Colonic mucosa (tissue), 4 donors: ENCODE measurements around the gene C2orf72. TPM values are rescaled to one million over a fixed set of nuclear protein-coding genes. Genes with fewer than 3 reads are reported as not detected.

Experiments used
- DNase-seq: peaks from one replicate; pipeline ENCODE4 v3.0.0-alpha.2; 2020
- H3K27ac ChIP-seq: fragments of 200-600 bp; one replicate; pipeline ENCODE4 v1.8.0; 2021
- H3K27me3 ChIP-seq: fragments of 200-600 bp; one replicate; pipeline ENCODE4 v1.8.0; 2021
- H3K36me3 ChIP-seq: fragments of 200-600 bp; one replicate; pipeline ENCODE4 v1.8.0; 2021
- H3K4me1 ChIP-seq: fragments of 200-600 bp; one replicate; pipeline ENCODE4 v1.8.0; 2021; ENCODE audit warnings: mild to moderate bottlenecking
- H3K4me3 ChIP-seq: fragments of 200-600 bp; one replicate; pipeline ENCODE4 v1.8.0; 2021
- H3K9ac ChIP-seq, 2 donors: one replicate each; pipeline ENCODE4 v1.7.0; 2013; ENCODE audit warnings: control low read depth in 2 of 2, low read depth in 2 of 2, low read length in 2 of 2
- H3K9me3 ChIP-seq: fragments of 200-600 bp; one replicate; pipeline ENCODE4 v1.8.0; 2021
- CTCF ChIP-seq: fragments of 200-600 bp; IDR thresholded peaks from one replicate; pipeline ENCODE4 v1.8.0; 2022; ENCODE audit warnings: antibody characterized with exemption, mild to moderate bottlenecking
- intact Hi-C: fragments of 100-400 bp; cut with DNase I; formaldehyde crosslinking; loops from one replicate; pipeline ENCODE4 v1.14.1; 2022
- total RNA-seq, 2 donors: library from RNA; stranded (reverse); fragmentation: NEBNext Ultra II Directional in 1 of 2; extraction: Animal tissue kit (Norgen Biotek cat#: 25700) in 1 of 2; gene quantifications; one replicate each; pipeline ENCODE4 v1.2.1, GENCODE V29; 2021
- donor health status: healthy.
- donor health status: DM: no; HTN: no; CAD: no.
- donor health status: DM: no; HTN: no; CAD: no.

The C2orf72 gene
- total RNA-seq, 2 donors from 2014 or later: 44.5 to 82.5 TPM

DNA sequence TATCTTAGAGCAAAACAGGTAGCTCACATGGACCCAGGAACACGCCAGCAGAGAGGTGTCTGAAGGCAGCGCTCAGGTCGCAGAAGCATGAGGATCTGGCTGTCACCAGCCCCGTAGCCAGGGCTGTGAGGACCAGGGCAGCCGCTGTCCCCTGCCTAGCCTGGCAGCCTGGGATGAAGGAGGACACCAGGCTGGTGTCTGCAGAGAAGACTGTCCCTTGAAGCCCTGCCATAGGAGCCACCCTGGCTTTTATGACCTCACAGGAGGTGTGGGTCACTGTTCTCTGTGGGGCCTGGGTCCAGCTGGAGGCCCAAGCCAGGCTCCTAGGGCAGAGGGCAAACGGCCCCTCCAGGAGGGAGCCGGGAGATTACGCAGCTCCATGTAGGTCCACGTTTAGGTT is 41.5 kb upstream of the C2orf72 start, which contains the start of gene SPATA3:
SPATA3 (plus strand) TSS at position 301 of the 400 bp plus-strand sequence. CDS start 113 bp downstream, outside the sequence.
- Histone ChIP-seq H3K27ac (no peak within 1 kb of the TSS), H3K9ac (no peak within 1 kb of the TSS), H3K36me3 (no peaks in the 10 kb centered on the region), H3K4me3 (no peak within 1 kb of the TSS), H3K9me3 (no peaks in the 10 kb centered on the region), H3K27me3 (no peaks in the 10 kb centered on the region), H3K4me1 (no peaks in the 10 kb centered on the region)
- no peak for TF ChIP-seq CTCF
- intact Hi-C loops: no loop called here
- no peak for DNase-seq

GRCh38 chr2:230996661-230997060 is 40.7 kb upstream of the C2orf72 start:
- H3K9me3 ChIP-seq: no peaks in the 10 kb centered on the region
- H3K4me1 ChIP-seq: no peaks in the 10 kb centered on the region
- H3K27ac ChIP-seq: no peak overlapping the region
- H3K9ac ChIP-seq: no peak overlapping the region
- H3K27me3 ChIP-seq: no peaks in the 10 kb centered on the region
- no peak for DNase-seq
- intact Hi-C loops: no loop called here
- H3K36me3 ChIP-seq: no peaks in the 10 kb centered on the region
- TF ChIP-seq CTCF: no peak
- H3K4me3 ChIP-seq: no peak overlapping the region

DNA sequence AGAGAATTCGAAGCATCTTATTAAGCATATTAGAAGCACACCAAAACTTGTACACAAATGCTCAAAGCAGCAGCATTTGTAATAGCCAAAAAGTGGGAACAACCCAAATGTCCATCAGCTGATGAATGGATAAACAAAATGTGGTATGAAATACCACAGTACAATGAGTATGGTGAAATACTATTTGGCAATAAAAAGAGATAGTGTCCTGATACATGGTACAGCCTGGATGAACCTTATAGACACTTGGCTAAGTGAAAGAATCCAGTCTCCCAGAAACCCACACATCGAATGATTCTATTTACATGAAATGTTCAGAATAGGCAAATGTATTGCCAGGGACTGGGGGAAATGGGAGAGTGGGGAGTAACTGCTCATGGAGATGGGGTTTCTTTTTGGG is 38.4 kb upstream of the C2orf72 start:
- Histone ChIP-seq H3K4me1 (no peaks in the 10 kb centered on the region), H3K36me3 (no peaks in the 10 kb centered on the region), H3K9ac (no peak overlapping the region), H3K27me3 (no peaks in the 10 kb centered on the region), H3K4me3 (no peak overlapping the region), H3K9me3 (no peaks in the 10 kb centered on the region), H3K27ac (no peak overlapping the region)
- no peak for DNase-seq
- intact Hi-C loops: no loop called here
- no peak for TF ChIP-seq CTCF

- TF ChIP-seq CTCF: no peak
- Histone ChIP-seq H3K9ac (no peak overlapping the region), H3K9me3 (no peaks in the 10 kb centered on the region), H3K27ac (no peak overlapping the region), H3K4me1 (no peaks in the 10 kb centered on the region), H3K36me3 (no peaks in the 10 kb centered on the region), H3K27me3 (no peaks in the 10 kb centered on the region), H3K4me3 (no peak overlapping the region)
- no peak for DNase-seq
- intact Hi-C loops: no loop called here
Observed at GRCh38 chr2:230999477-230999876, 37.8 kb upstream of the C2orf72 start.

- Histone ChIP-seq H3K9me3 (no peaks in the 10 kb centered on the region), H3K27me3 (no peaks in the 10 kb centered on the region), H3K27ac (no peak overlapping the region), H3K36me3 (no peaks in the 10 kb centered on the region), H3K9ac (no peak overlapping the region), H3K4me3 (no peak overlapping the region), H3K4me1 (no peaks in the 10 kb centered on the region)
- intact Hi-C loops: no loop called here
- DNase-seq: peak; percentile 56
- TF ChIP-seq CTCF: peak; percentile 17
Observed at GRCh38 chr2:231000211-231000904, 37.0 kb upstream of the C2orf72 start.
